H1 (cell line): ENCODE results near the gene IPO13. TPM values are rescaled to one million over a fixed set of nuclear protein-coding genes. Genes with fewer than 3 reads are reported as not detected.

Experiments
- ASH2L ChIP-seq: fragments of 200-600, 300-600 bp; sonication (generic); IDR thresholded peaks from one replicate; pipeline ENCODE4 v1.7.1; 2017; ENCODE audit warnings: low read length
- CHD2 ChIP-seq: IDR thresholded peaks from 2 replicates; pipeline ENCODE4 v1.6.1; 2012; ENCODE audit warnings: low read length, improper control_type of control experiment
- EP300 ChIP-seq, 2 experiments: IDR thresholded peaks; 1 replicate in 1 of 2; 2 replicates in 1 of 2; pipeline ENCODE4 v1.6.1; 2011 to 2012; ENCODE audit warnings: low read depth in 2 of 2, low read length in 2 of 2, mild to moderate bottlenecking in 2 of 2, borderline replicate concordance in 1 of 2, inconsistent platforms in 1 of 2, moderate library complexity in 1 of 2
- HDAC6 ChIP-seq: IDR thresholded peaks from one replicate; pipeline ENCODE4 v1.7.1; 2012; ENCODE audit warnings: low read depth, mild to moderate bottlenecking, inconsistent platforms, low read length, moderate library complexity
- JUN ChIP-seq: IDR thresholded peaks from 2 replicates; pipeline ENCODE4 v1.6.1; 2011; ENCODE audit warnings: low read depth, mild to moderate bottlenecking, improper control_type of control experiment, low read length
- KDM5A ChIP-seq: fragments of 200-600 bp; IDR thresholded peaks from 2 replicates; pipeline ENCODE4 v1.7.1; 2012; ENCODE audit warnings: mild to moderate bottlenecking, low read length, inconsistent platforms, mixed read lengths
- MAFK ChIP-seq: IDR thresholded peaks from 2 replicates; pipeline ENCODE4 v1.6.1; 2012; ENCODE audit warnings: low read depth, mild to moderate bottlenecking, improper control_type of control experiment, low read length
- MAX ChIP-seq: IDR thresholded peaks from 2 replicates; pipeline ENCODE4 v1.6.1; 2012; ENCODE audit warnings: inconsistent platforms
- NRF1 ChIP-seq: IDR thresholded peaks from 2 replicates; pipeline ENCODE4 v1.6.1; 2011; ENCODE audit warnings: mild to moderate bottlenecking, low read depth, low read length, improper control_type of control experiment
- PHF8 ChIP-seq: fragments of 200-600 bp; sonication (generic); conservative IDR thresholded peaks from 2 replicates; pipeline ENCODE4 v1.7.1; 2012; ENCODE audit warnings: low read depth, mild to moderate bottlenecking, inconsistent platforms, low read length, moderate library complexity
- POU5F1 ChIP-seq: IDR thresholded peaks from 2 replicates; pipeline ENCODE4 v1.6.1; 2011; ENCODE audit warnings: low read depth, mild to moderate bottlenecking, low read length, moderate library complexity
- RBBP5 ChIP-seq: IDR thresholded peaks from 2 replicates; pipeline ENCODE4 v1.7.1; 2012; ENCODE audit warnings: low read depth, mild to moderate bottlenecking, inconsistent platforms, low read length, moderate library complexity, borderline replicate concordance
- RFX5 ChIP-seq: IDR thresholded peaks from 2 replicates; pipeline ENCODE4 v1.6.1; 2011; ENCODE audit warnings: low read depth, low read length, improper control_type of control experiment, borderline replicate concordance
- RNF2 ChIP-seq: fragments of 200-900, 300-1000 bp; sonication (generic); IDR thresholded peaks from 2 replicates; pipeline ENCODE4 v1.7.1; 2016; ENCODE audit warnings: borderline replicate concordance, low read depth, mild to moderate bottlenecking, antibody characterized with exemption, low read length; ENCODE audit not compliant: poor library complexity, severe bottlenecking; ENCODE audit errors: missing control alignments
- SIN3A ChIP-seq, 2 experiments: IDR thresholded peaks in 1 of 2; conservative IDR thresholded peaks in 1 of 2; 2 replicates each; pipeline ENCODE4 v1.6.1; 2011 to 2012; ENCODE audit warnings: low read length in 2 of 2, improper control_type of control experiment in 1 of 2, low read depth in 1 of 2, mild to moderate bottlenecking in 1 of 2
- SIX5 ChIP-seq: IDR thresholded peaks from 2 replicates; pipeline ENCODE4 v1.6.1; 2011; ENCODE audit warnings: mild to moderate bottlenecking, low read depth, low read length
- SP1 ChIP-seq: IDR thresholded peaks from 2 replicates; pipeline ENCODE4 v1.6.1; 2011; ENCODE audit warnings: low read depth, low read length
- SP2 ChIP-seq: IDR thresholded peaks from 2 replicates; pipeline ENCODE4 v1.6.1; 2012; ENCODE audit warnings: mild to moderate bottlenecking, low read length, inconsistent platforms
- SP4 ChIP-seq: IDR thresholded peaks from 2 replicates; pipeline ENCODE4 v1.6.1; 2012; ENCODE audit warnings: low read length, inconsistent platforms
- TAF7 ChIP-seq: optimal IDR thresholded peaks from 2 replicates; pipeline ENCODE3; 2011; ENCODE audit warnings: low read depth, mild to moderate bottlenecking, inconsistent platforms, low read length, moderate library complexity, borderline replicate concordance
- polyA plus RNA-seq, 7 experiments: library from polyadenylated mRNA; depleted of rRNA in 3 of 7; stranded (reverse) in 5 of 7; unstranded in 2 of 7; fragments of >200 nt in 5 of 7; fragments of 200-250 nt in 2 of 7; gene quantifications; 1 replicate in 5 of 7; 2 replicates in 1 of 7; 4 replicates in 1 of 7; pipeline versions ENCODE4 v1.2.1 to v1.2.3, GENCODE V29; 2011 to 2013; ENCODE audit warnings: missing spikeins in 2 of 7, mixed read lengths in 2 of 7
- total RNA-seq: library from RNA; stranded (reverse); fragmentation: NEBNext Ultra II Directional; extraction: Animal tissue kit (Norgen Biotek cat#: 25700); gene quantifications from 2 replicates; pipeline ENCODE4 v1.2.1, GENCODE V29; 2021
- TF ChIP-seq, protein P1 (sequence below): IDR thresholded peaks from 2 replicates; pipeline ENCODE4 v1.6.1; 2012; ENCODE audit warnings: inconsistent platforms

The IPO13 gene
- total and polyA plus RNA-seq, 2 of the 8 experiments (the other 6 are each of a cell fraction or from before 2014, with no cell fraction given) = 23.0 to 27.0 TPM

DNA sequence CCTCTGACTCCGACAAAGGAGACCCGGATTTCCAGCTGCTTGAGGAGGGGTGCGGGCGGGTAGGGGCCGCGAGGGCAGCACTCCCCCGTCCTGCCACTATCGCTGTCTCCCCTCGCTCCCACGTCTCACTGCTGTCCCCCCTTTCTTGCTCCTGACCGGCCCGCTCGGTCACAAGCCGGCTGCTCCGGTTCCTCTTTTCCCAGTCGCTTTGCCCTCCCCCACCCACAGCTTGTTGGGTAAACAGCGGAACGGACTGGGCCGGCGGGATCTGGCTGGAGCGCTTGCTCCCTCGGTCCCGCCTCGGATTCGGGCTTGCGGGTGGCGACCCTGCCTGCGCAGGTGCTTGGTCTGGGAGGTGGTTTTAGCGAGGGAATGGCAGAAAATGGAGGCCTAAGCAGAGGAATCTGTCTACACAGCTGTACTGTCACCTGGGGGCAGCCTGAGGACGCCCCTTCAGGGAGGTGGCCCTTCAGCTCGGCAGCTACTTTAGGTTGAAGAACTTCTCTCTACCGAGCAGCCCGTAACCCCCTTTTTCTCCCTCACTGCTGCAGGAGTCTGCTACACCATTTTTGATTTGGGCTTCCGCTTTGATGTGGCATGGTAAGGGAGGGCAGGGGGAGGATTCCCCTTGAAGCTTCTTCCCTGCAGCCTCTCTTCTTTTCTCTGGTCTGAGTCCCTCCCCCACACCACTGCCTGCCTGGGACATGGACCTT lies 28.7 kb downstream of the IPO13 start (continued):
- no peak for TF ChIP-seq SIN3A (conservative IDR thresholded peaks at IDR 0.05 in 1 of 2, IDR thresholded peaks at IDR 0.05 in 1 of 2; ENCODE audit: low read depth in 1 of 2, low read length in 2 of 2)
- no peak for TF ChIP-seq SP4
- TF ChIP-seq MAX = no peak
- peak; percentile 26 for TF ChIP-seq ASH2L
- TF ChIP-seq EP300 (IDR thresholded peaks at IDR 0.05; ENCODE audit: borderline replicate concordance in 1 of 2, low read depth in 2 of 2, low read length in 2 of 2) = no peak
- TF ChIP-seq JUN = no peak
- TF ChIP-seq RNF2 = no peak
- TF ChIP-seq MAFK = no peak
- TF ChIP-seq SP2 = no peak
- 0 out of 2 replicates have a peak, but pooled peaks have one; percentile 58 for TF ChIP-seq SP1
- TF ChIP-seq NRF1 = 0 out of 2 replicates have a peak, but pooled peaks have one; percentile 13
- TF ChIP-seq CHD2 = no peak
- TF ChIP-seq SIX5 = no peak
- no peak for TF ChIP-seq POU5F1
- no peak for TF ChIP-seq TAF7
- no peak for TF ChIP-seq RBBP5
- 0 out of 2 replicates have a peak, but pooled peaks have one; percentile 18 for TF ChIP-seq KDM5A
- TF ChIP-seq, protein P1, sequence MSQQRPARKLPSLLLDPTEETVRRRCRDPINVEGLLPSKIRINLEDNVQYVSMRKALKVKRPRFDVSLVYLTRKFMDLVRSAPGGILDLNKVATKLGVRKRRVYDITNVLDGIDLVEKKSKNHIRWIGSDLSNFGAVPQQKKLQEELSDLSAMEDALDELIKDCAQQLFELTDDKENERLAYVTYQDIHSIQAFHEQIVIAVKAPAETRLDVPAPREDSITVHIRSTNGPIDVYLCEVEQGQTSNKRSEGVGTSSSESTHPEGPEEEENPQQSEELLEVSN = no peak
- TF ChIP-seq HDAC6 = no peak
- TF ChIP-seq RFX5 = no peak
- TF ChIP-seq PHF8 = peak; percentile 21; the same call in 1 of the 2 replicates
